Measurements from ENCODE around the gene XPNPEP1.

The XPNPEP1 gene

DNA sequence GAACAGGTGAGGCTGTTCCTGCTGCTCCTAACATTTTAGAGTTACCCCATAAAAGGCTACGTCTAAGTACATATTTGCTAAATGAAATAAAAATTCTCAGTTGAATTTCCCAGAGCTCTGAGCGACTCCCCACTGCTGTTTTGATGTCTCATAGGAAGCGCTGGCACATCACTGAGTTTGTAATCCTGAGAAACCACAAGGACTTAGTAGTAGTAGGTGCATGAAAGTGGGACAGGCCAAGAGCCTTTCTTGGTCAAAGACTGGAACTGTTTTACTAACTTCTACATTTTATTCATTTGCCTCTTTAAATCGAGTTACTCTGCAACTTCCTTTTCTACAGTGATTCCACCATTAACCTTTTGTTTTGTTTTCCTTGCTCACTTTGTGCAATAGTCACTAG, 85.9 kb downstream of the XPNPEP1 start:
- no peak for DNase-seq (ENCODE audit: low read depth)
- no peak overlapping the region for H3K4me3 ChIP-seq (ENCODE audit: low read length)
- TF ChIP-seq, protein P1, sequence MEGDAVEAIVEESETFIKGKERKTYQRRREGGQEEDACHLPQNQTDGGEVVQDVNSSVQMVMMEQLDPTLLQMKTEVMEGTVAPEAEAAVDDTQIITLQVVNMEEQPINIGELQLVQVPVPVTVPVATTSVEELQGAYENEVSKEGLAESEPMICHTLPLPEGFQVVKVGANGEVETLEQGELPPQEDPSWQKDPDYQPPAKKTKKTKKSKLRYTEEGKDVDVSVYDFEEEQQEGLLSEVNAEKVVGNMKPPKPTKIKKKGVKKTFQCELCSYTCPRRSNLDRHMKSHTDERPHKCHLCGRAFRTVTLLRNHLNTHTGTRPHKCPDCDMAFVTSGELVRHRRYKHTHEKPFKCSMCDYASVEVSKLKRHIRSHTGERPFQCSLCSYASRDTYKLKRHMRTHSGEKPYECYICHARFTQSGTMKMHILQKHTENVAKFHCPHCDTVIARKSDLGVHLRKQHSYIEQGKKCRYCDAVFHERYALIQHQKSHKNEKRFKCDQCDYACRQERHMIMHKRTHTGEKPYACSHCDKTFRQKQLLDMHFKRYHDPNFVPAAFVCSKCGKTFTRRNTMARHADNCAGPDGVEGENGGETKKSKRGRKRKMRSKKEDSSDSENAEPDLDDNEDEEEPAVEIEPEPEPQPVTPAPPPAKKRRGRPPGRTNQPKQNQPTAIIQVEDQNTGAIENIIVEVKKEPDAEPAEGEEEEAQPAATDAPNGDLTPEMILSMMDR (IDR thresholded peaks at IDR 0.05; ENCODE audit: insufficient read depth, low read depth, low read length, missing control alignments) = no peak

DNA sequence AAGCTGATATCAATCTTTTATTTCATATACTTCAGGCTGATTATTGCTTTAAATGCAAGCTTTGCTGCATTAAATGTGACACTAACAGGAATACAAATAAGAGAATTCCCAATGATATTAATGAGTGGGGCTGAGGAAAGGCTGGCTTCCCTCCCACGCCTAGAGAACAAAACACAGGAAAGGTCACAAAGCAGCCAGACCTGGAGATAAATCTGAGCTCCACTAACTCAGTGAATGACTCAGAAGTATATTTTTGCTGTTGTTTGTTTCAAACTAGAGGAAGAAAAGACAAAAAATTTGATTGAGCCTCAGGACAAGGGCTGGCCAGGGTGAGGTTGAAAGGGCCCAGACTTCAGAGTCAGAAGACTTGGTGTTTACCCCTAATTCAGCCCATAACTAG, 88.1 kb downstream of the XPNPEP1 start:
- TF ChIP-seq, protein P1 (IDR thresholded peaks at IDR 0.05; ENCODE audit: insufficient read depth, low read depth, low read length, missing control alignments) = no peak
- no peak overlapping the region for H3K4me3 ChIP-seq (ENCODE audit: low read length)
- no peak for DNase-seq (ENCODE audit: low read depth)

DNA sequence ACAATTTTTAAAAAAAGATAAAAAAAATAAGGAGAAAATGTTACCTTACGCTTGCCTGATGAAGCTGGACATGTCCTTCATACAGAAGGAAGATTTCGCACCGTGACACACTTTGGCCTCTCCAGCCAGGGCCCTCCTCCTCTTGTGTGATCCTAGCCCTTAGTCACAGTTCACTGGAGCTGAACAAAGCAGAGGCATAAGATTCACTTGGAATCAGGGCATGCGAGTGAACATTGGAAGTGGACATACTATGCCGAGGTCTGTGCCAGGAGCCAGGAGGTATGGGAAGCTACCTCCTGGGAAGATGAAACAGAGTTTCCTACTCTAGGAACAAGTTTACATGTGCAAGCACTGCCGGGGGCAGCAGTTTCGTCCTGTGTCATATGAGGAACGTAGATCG, 91.5 kb downstream of the XPNPEP1 start:
- TF ChIP-seq, protein P1 (IDR thresholded peaks at IDR 0.05; ENCODE audit: insufficient read depth, low read depth, low read length, missing control alignments) = no peak
- H3K4me3 ChIP-seq (ENCODE audit: low read length) = no peak overlapping the region
- no peak for DNase-seq (ENCODE audit: low read depth)

DNA sequence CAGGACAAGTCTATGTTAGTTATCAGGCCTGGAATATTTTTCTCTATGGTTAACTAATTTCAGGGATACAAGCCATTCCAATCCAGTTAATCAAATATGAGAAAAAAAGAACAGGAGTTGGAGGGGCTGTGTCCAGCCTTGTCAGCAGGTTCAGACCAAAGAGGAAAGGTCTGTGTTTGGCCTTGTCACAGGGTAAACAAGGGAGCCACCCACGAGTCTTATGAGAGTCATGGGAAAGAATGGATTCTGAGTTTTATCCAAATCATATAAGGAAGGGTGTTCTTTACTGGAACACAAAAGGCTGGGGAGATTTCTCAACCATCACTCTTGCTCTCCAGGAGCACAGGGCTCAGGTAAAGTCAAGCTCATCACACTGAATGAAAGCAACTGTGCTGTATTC, 99.1 kb downstream of the XPNPEP1 start:
- no peak for DNase-seq (ENCODE audit: low read depth)
- TF ChIP-seq, protein P1 (IDR thresholded peaks at IDR 0.05; ENCODE audit: insufficient read depth, low read depth, low read length, missing control alignments) = no peak
- no peak overlapping the region for H3K4me3 ChIP-seq (ENCODE audit: low read length)

DNA sequence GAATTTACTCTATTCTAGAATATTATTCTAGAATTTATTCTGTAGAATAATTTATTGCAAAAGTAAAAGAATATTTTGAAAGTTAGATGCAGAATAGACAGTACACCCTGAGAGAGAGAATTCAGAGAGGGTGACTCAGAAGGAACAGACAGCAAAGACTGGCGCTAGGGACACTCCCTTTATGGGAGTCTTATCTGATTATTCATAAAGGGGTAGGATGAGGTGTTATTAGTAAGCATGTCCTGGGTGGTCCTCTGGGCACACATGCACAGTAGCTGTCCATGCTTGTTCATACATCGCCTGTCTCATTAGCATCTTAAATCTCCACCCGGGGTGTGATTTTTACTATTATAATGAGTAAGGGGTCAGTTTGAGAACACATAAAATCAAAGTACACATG, 100.1 kb downstream of the XPNPEP1 start:
- H3K4me3 ChIP-seq (ENCODE audit: low read length) = no peak overlapping the region
- TF ChIP-seq, protein P1 (IDR thresholded peaks at IDR 0.05; ENCODE audit: insufficient read depth, low read depth, low read length, missing control alignments) = no peak
- peak; percentile 82 for DNase-seq (ENCODE audit: low read depth)

DNA sequence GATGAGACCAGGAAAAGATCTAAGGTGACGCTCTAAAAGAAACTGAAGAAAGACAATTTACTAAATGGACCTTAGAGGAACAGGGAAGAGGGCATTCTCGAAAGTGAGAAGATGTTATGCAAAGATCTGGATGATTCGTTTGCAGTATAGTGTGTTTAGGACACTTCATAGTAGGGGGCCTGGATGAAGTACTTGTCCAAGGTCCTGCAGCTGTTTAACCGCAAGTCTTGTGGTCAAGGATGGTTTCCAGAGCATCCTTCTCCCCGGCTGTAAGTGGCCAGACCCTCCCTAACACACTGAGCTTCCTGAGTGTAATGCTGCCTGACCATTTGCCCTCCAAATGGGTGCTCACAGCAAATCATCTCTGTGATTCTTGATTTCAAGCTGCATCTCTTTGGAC, 101.6 kb downstream of the XPNPEP1 start:
- TF ChIP-seq, protein P1 (IDR thresholded peaks at IDR 0.05; ENCODE audit: insufficient read depth, low read depth, low read length, missing control alignments) = no peak
- H3K4me3 ChIP-seq (ENCODE audit: low read length) = no peak overlapping the region
- no peak for DNase-seq (ENCODE audit: low read depth)

DNA sequence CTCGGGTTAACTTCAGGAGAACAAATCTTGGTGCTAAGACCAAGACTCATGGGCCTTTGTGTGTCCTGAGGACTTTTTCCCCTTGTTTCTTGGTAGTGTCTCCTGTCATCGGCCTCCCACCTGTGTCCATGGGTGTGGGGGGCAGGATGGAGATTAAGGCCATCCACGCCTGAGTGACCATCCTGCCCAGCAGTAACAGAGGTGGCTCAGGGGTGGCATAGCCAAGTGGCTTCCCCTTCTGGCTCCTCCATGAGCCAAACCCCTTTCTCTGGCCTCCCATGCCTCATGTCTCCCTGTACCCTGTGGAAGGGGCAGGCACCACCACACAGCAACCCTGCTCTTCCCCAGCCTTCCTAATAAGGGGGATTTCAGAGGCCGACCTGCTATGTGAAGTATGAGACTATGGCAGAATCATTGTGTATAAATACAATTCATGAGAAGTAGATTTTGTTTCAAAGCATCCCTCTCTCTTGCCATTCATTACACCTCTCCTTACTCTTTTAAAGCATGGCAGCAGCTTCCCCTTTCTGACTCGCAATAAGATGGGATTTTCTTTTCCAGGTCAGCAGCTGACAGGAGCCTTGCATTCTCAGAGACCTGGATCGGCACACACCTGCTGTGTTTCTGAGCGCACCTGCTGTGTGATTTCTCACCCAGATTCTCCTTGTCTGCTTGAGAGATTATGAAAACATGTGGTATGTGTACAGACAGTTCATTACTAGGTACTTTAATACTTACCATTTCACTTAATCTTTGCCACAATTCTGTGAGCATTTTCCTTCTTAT, 102.5 kb downstream of the XPNPEP1 start:
- no peak overlapping the region for H3K4me3 ChIP-seq (ENCODE audit: low read length)
- DNase-seq (ENCODE audit: low read depth) = no peak
- TF ChIP-seq, protein P1 (IDR thresholded peaks at IDR 0.05; ENCODE audit: insufficient read depth, low read depth, low read length, missing control alignments) = no peak
